Neutrophil (primary cell): ENCODE measurements around the gene CERK.

Experiments used
- H3K27ac ChIP-seq: fragments of 200-600 bp; sonication (generic); 2 replicates; pipeline ENCODE4 v1.5.1; 2016; ENCODE audit warnings: mild to moderate bottlenecking, moderate library complexity
- H3K27me3 ChIP-seq: fragments of 200-600 bp; sonication (generic); 2 replicates; pipeline ENCODE4 v1.6.0; 2016; ENCODE audit warnings: mild to moderate bottlenecking
- H3K36me3 ChIP-seq: fragments of 200-600 bp; sonication (generic); 2 replicates; pipeline ENCODE4 v1.5.1; 2017
- H3K4me1 ChIP-seq, 2 experiments: fragments of 200-600 bp in 1 of 2; sonication (generic) in 1 of 2; 1 replicate in 1 of 2; 2 replicates in 1 of 2; pipeline versions ENCODE4 v1.5.1 to v1.6.1; 2013 to 2016; ENCODE audit warnings: low read depth in 1 of 2, low read length in 1 of 2, mild to moderate bottlenecking in 1 of 2, moderate library complexity in 1 of 2; ENCODE audit not compliant: control insufficient read depth in 1 of 2, insufficient read depth in 1 of 2
- H3K4me3 ChIP-seq, 2 experiments: fragments of 200-600 bp in 1 of 2; sonication (generic) in 1 of 2; 1 replicate in 1 of 2; 2 replicates in 1 of 2; pipeline ENCODE4 v1.5.1; 2013 to 2016; ENCODE audit warnings: low read depth in 1 of 2, low read length in 1 of 2, mild to moderate bottlenecking in 1 of 2, moderate library complexity in 1 of 2
- H3K9me3 ChIP-seq: fragments of 200-600 bp; sonication (generic); 2 replicates; pipeline ENCODE4 v1.5.1; 2016
- CTCF ChIP-seq: fragments of 200-600 bp; sonication (generic); IDR thresholded peaks from 2 replicates; pipeline ENCODE4 v1.5.1; 2016; ENCODE audit warnings: antibody characterized with exemption

CERK gene

GRCh38 chr22:46732041-46732379, 6.0 kb downstream of the CERK start:
- TF ChIP-seq CTCF, result no peak
- no peak overlapping the region for H3K4me3 ChIP-seq
- H3K36me3 ChIP-seq, result peaks cover 36% of the 10 kb centered on the region
- H3K27ac ChIP-seq, result no peak overlapping the region
- H3K27me3 ChIP-seq, result no peaks in the 10 kb centered on the region
- H3K9me3 ChIP-seq, result no peaks in the 10 kb centered on the region
- H3K4me1 ChIP-seq, result peaks cover 27 to 28% of the 10 kb centered on the region in 2 experiments

- peaks cover 22% of the 10 kb centered on the region in 2 experiments for H3K4me1 ChIP-seq
- H3K27ac ChIP-seq, result no peak overlapping the region
- no peaks in the 10 kb centered on the region for H3K9me3 ChIP-seq
- H3K27me3 ChIP-seq, result no peaks in the 10 kb centered on the region
- H3K36me3 ChIP-seq, result peaks cover 40% of the 10 kb centered on the region
- no peak for TF ChIP-seq CTCF
- no peak overlapping the region for H3K4me3 ChIP-seq
These were observed 6.6 kb downstream of the CERK start for GRCh38 chr22:46731246-46732040.

- Histone ChIP-seq H3K36me3 (peaks cover 47% of the 10 kb centered on the region), H3K27ac (no peak overlapping the region), H3K4me3 (no peak overlapping the region), H3K27me3 (no peaks in the 10 kb centered on the region), H3K4me1 (peaks cover 14 to 15% of the 10 kb centered on the region in 2 experiments), H3K9me3 (no peaks in the 10 kb centered on the region)
- no peak for TF ChIP-seq CTCF
These were observed 7.3 kb downstream of the CERK start for GRCh38 chr22:46730568-46731245.

GRCh38 chr22:46728470-46728869, 9.6 kb downstream of the CERK start:
- Histone ChIP-seq H3K4me1 (no peaks in the 10 kb centered on the region), H3K27me3 (no peaks in the 10 kb centered on the region), H3K27ac (no peak overlapping the region), H3K4me3 (no peak overlapping the region), H3K9me3 (no peaks in the 10 kb centered on the region), H3K36me3 (peaks cover 62% of the 10 kb centered on the region)
- no peak for TF ChIP-seq CTCF

GRCh38 chr22:46727813-46728364, 10.2 kb downstream of the CERK start:
- H3K27ac ChIP-seq, result no peak overlapping the region

More at GRCh38 chr22:46727813-46728364, 10.2 kb downstream of the CERK start:
- Histone ChIP-seq H3K4me1 (no peaks in the 10 kb centered on the region), H3K4me3 (no peak overlapping the region), H3K27me3 (no peaks in the 10 kb centered on the region), H3K9me3 (no peaks in the 10 kb centered on the region), H3K36me3 (peaks cover 66% of the 10 kb centered on the region)
- TF ChIP-seq CTCF, result no peak
